ENCODE results near the gene RASSF4.

RASSF4 gene

GRCh38 chr10:44947371-44948152, 12.0 kb upstream of the RASSF4 start:
- DNase-seq (ENCODE audit: low read depth, low spot score), result no peak

GRCh38 chr10:44948642-44949041, 11.0 kb upstream of the RASSF4 start:
- no peak for DNase-seq (ENCODE audit: low read depth, low spot score)

- no peak for DNase-seq (ENCODE audit: low read depth, low spot score)
Observed at GRCh38 chr10:44949127-44949802, 10.3 kb upstream of the RASSF4 start.

- DNase-seq (ENCODE audit: low read depth, low spot score), result no peak
Observed at GRCh38 chr10:44949915-44950314, 9.7 kb upstream of the RASSF4 start.

- DNase-seq (ENCODE audit: low read depth, low spot score), result no peak
Observed at GRCh38 chr10:44950326-44951225, 9.0 kb upstream of the RASSF4 start.

GRCh38 chr10:44951576-44952226, 7.9 kb upstream of the RASSF4 start:
- DNase-seq (ENCODE audit: low read depth, low spot score), result no peak

- DNase-seq (ENCODE audit: low read depth, low spot score), result no peak
Observed at GRCh38 chr10:44952779-44953231, 6.8 kb upstream of the RASSF4 start.

- no peak for DNase-seq (ENCODE audit: low read depth, low spot score)
Observed at GRCh38 chr10:44954042-44954441, 5.6 kb upstream of the RASSF4 start.

GRCh38 chr10:44954962-44955361, 4.6 kb upstream of the RASSF4 start:
- DNase-seq (ENCODE audit: low read depth, low spot score), result no peak

- DNase-seq (ENCODE audit: low read depth, low spot score), result no peak
Observed at GRCh38 chr10:44955413-44956070, 4.1 kb upstream of the RASSF4 start.

- DNase-seq (ENCODE audit: low read depth, low spot score), result no peak
Observed at GRCh38 chr10:44956226-44956625, 3.4 kb upstream of the RASSF4 start.

- no peak for DNase-seq (ENCODE audit: low read depth, low spot score)
Observed at GRCh38 chr10:44956717-44957706, 2.6 kb upstream of the RASSF4 start.

- no peak for DNase-seq (ENCODE audit: low read depth, low spot score)
Observed at GRCh38 chr10:44958196-44958897, 1.3 kb upstream of the RASSF4 start.

GRCh38 chr10:44958898-44959246, 730 bp upstream of the RASSF4 start:
- no peak for DNase-seq (ENCODE audit: low read depth, low spot score)

GRCh38 chr10:44960088-44960460, 472 bp downstream of the RASSF4 start:
- DNase-seq (ENCODE audit: low read depth, low spot score), result no peak

GRCh38 chr10:44960482-44961229, 1.1 kb downstream of the RASSF4 start:
- DNase-seq (ENCODE audit: low read depth, low spot score), result no peak

GRCh38 chr10:44961230-44961571, 1.6 kb downstream of the RASSF4 start:
- no peak for DNase-seq (ENCODE audit: low read depth, low spot score)

- DNase-seq (ENCODE audit: low read depth, low spot score), result no peak
Observed at GRCh38 chr10:44961931-44962750, 2.5 kb downstream of the RASSF4 start.

Measured in brain pericyte (primary cell).